GM19467 (cell line): ENCODE measurements around the gene PKIG.

Experiments used
- ATAC-seq: cut with Tn5 transposase; IDR thresholded peaks from one replicate; pipeline ENCODE4 v1.9.1; 2021; ENCODE audit warnings: mild to moderate bottlenecking, moderate library complexity; ENCODE audit not compliant: unreplicated experiment

The PKIG gene

GRCh38 chr20:44594730-44595129, 12.4 kb downstream of the PKIG start:
- ATAC-seq, result no peak

GRCh38 chr20:44596010-44596409, 13.6 kb downstream of the PKIG start:
- no peak for ATAC-seq

- no peak for ATAC-seq
Observed at GRCh38 chr20:44596876-44597275, 14.5 kb downstream of the PKIG start.

GRCh38 chr20:44597516-44597915, 15.1 kb downstream of the PKIG start:
- no peak for ATAC-seq

DNA sequence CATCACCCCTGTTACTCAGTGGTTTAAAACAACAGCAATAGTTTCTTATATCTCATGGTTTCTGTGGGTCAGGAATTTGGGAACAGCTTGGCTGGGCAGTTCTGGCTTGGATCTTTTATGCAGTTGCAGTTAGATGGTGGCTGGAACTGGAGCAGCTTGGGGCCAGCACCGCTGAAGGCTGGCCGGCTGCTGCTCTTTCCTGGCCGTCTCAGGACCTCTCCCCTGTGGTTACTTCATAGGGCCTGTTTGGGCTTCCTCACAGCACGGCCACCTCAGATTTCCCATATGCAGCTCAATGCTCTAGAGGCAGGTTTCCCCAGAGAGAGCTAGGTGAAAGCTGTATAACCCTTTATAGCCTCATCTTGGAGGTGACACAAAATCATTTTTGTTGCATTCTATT, 15.6 kb downstream of the PKIG start:
- no peak for ATAC-seq

DNA sequence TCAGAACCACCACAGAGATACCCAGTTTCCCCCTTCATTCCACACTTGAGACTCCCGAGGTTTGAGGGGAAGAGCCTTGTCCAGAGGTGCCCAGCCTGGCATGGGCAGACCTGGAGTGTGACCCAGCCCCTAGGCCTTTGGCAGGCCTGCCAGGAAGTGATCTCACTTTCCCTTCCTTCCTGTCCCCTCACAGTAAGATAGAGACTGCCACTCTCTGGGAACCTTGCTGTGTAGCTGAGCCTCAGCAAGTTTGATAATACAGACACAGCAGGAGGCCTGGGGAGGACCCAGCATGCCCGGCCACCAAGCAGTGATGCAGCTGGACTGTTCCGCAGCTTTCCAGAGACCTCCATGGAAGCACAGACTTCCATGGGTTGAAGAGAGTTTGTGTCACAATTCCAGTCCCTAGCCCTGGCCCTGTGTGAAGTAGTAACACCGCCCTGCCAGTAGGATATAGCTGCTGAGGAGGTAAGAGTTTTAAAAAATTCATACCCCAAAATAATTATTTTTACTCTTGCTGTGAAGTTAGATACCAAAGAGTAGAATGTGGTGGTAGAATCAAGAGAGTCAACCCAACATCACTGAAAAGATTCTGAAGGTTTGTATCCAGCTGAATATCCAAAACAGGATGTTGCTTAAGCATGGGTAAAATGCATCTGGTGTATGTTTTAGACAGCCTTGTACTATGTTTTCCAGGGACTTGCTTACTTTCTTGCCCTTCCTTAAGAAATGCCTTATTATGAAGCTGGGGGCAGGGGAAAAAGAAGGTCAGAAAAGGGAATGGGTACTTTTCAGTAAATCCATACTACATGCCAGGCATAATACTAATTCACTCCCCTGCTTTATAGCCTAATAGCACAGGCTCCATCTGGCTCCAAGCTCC, 16.3 kb downstream of the PKIG start:
- ATAC-seq, result no peak

DNA sequence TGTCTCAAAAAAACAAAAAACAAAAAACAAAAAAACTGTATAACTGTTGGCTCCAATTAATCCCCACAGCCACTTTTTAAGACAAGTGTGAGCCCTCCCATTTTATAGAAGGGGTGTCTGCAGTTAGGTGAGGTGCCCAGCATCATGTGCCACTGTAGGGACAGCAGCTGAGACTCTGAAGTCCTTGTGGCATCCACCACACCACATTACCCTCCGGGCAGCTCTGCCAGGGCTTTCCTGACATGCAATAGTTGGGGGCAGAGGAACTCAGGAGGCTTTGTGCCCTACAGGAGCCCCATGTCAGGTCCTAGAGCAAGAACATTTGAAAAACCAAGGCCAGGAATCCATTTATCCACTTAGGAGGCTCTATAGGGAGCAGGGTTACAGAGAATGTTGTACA, 17.3 kb downstream of the PKIG start:
- ATAC-seq, result no peak

DNA sequence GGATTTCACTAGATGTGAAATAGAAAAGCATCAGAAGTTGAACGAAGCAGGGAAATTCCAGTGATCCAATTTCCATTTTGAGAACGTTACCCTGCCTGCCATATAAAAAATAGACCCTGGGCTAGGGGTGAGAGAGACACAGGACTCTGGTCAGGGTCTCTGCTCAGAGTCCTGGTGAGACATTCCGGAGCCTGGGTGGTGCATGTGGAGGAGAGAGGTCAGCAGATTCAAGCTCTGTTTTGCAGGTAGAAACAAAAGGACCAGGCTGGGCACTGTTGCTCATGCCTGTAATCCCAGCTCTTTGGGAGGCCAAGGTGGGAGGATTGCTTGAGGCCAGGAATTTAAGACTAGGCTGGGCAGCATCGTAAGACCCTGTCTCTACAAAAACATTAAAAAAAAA, 17.9 kb downstream of the PKIG start:
- ATAC-seq, result no peak

DNA sequence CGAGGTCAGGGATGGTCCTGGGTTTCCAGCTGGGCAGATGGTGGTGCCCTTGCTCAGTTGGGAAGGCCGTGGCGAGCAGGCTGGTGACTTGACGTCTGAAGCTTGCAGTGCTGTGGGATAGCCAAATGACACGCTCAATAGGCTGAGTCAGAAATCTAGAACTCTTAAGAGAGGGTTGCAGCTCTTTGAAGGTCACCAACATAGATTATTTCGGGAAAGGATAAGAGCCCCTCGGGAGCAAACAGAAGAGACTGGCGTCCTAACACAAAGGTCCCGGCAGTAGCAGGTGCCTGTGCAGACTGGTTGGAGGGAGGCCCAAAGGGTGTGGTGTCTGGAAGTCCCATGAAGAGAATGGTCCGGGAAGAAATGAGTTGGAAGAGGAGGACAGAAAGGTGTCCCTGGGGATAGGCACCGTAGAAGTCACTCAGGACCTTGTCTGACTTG, 18.4 kb downstream of the PKIG start:
- no peak for ATAC-seq

- no peak for ATAC-seq
Observed at GRCh38 chr20:44601236-44601671, 18.9 kb downstream of the PKIG start.

DNA sequence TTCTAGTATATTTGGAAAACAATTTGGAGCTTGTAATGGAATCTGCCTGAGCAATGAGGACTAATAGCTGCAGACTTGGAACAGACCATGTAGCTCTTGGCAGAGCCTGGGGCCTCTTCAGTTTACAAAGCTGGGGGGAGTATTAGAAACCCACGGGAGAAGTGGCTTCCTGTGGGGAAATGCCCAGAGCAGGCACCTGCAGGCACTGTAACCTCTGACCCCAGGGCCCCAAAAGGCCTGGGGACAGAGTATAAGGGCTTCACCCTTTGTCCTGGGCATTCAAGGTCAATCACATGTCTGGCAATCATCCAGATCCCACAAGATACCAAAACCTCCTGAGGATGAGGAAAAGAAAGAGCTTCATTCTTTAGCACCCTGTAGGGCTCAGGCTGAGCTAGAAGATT, 19.4 kb downstream of the PKIG start:
- no peak for ATAC-seq

DNA sequence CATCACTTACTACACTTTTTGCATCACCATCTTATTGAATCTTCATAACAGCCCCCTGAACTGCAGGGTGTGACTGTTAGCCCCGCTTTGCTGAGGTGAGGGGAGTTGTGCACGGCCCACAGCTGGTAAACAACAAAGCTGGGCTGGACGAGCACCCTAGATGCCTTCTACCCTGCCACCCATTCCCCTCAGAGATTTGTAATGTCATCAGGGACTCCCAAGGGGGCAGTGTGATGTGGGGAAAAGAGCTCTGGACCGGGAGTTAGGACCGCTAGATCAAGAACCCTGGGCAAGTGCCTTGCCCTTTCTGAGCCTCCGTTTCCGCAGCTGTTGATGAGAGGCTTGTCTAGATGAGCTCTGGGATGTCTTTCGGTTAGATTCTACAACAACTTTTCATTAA, 20.9 kb downstream of the PKIG start:
- no peak for ATAC-seq

DNA sequence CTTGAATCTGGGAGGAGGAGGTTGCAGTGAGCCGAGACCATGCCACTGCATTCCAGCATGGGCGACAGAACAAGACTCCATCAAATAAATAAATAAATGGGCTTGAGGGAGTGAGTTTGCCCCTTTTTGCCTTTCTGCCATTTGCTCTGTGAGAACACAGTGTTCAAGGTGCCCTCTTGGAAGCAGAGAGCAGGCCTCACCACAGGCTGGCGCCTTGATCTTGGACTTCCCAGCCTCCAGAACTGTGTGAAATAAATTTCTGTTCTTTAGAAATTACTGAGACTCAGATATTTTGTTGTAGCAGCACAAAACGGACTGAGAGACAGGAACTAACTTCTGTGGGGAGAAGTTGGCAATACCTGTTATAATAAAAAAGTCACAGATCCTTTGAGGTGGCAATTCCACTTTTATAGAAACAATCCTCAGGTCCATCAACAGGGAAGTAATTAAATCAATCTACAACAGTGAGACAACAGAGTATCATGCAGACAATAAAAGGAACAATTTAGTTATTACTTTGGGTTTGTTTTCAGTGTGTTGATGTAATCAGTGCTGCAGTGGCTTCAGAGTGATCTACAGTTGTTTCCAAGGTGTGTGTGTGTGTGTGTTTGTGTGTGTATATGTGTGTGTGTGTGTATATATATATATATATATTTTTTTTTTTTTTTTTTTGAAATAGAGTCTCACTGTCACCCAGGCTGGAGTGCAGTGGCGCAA, 24.5 kb downstream of the PKIG start:
- ATAC-seq, result no peak

DNA sequence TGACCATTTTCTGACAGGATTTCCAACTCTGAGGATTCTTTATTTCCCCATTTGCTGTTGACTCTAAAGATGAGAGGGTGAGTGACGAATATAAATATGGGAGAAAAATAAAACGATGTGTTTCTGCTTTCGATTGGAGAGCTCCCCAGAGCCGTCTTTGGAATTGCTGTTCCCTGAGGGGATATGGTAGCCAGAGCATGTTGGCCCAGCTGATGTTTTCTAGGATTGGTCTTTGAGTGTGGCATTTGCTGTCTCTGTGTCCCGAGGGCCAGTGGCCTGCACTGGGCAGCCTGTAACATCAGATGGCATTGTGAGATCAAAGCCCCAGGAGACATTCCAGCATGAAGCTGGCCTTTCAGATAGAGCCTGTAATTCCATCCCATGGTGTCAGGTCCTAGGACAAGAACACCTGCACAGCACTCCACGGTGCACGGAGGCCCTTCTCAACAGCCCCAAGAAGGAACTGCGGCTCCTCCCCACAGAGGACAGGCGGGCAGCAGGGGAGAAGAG, 26.7 kb downstream of the PKIG start:
- ATAC-seq, result no peak

DNA sequence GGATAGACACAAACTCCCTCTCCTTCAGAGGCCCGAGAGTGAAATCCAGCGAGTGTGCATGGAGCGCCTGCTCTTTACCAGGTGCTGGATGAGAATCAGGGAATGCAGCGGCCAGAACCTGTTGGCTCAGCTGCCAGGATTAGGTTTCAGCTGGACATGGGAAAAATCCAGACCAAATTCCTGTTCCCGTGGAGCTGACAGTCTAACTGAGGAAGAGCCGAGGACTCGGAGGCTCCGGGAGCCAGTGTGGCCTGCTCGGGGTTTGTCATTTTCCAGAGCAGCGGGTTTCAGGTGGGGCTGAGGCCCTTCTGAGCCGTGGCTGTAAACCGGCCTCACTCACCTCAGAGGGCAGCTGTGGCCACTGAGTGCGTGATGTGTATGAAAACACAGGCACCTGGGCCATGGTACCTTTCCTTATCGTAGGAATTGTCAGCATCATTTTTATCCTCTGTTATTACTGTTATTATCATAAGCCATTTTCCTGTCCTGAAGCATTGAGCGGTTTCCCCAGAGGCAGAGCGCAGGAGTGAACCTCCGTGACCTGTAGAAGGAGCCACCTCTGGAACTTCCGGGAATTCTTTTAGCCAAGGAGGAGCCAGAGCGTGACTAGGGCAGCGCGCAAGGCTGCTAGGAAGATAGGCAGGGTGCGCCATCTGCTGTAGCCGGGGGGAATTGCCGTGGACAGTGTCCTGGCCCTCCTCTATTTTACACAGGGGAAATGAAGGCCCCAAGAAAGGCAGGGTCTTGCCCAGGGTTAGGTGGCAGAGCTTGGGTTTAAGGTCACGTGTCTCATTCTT, 27.3 kb downstream of the PKIG start:
- peak; percentile 74 for ATAC-seq

DNA sequence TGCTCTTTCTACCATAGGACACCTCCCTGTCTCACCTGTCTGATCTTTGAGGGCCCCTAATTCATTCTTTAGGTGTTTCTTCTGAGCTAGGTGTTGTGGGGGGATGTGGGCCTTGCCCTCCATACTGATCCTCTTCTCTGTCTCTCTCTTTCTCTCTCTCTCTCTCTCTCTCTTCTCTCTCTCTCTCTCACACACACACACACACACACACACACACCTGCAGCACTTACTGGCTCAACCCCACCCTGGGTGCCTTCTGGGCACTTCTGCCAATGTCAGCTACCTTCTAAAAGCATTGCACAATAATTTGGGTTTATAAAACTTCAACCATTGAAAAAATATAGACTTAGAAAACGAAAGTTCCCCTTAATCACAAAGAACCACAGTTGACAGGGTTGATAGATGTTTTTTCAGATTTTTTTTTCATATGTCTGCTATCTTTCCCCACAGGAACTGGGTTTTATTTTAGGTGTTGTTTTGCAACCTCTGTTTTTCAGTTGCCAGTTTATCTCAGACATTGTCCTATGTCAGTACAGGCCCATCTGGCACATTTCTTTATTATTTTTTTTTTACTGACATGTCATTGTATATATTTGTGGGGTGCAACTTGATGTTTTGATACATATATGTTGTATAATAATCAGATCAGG, 28.1 kb downstream of the PKIG start:
- ATAC-seq, result no peak

DNA sequence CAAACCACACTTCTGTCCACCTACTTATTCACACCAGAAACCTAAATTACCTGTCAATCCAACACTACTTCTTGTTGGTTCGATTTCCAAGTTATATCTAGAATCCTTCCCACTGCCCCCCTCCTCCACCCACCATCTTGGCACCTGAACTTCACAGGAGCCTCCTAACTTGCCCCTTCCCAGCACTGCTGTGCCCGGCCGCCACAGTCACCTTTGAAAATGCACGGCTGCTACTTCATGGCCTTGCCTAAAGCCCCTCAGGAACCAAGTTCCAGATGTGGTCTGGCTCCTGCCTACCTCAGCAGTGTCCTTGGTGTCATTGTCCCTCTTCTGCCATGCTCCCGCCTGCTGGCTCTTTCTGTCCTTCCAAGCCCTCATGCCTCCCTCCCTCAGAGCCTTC, 31.2 kb downstream of the PKIG start:
- no peak for ATAC-seq

DNA sequence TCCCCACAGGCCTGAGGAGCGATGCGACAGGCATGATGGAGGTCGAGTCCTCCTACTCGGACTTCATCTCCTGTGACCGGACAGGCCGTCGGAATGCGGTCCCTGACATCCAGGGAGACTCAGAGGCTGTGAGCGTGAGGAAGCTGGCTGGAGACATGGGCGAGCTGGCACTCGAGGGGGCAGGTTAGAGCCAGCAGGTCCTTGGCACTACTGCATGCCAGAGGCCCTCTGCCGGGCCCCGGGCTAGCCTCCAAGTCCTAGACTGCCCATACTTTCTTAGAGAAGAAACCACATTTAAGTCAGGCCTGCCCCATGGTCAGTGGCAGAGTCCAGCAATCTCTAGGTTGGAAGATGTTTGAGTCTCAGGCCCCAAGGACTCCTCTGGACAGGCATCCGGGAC, 32.1 kb downstream of the PKIG start:
- no peak for ATAC-seq

- no peak for ATAC-seq
Observed at GRCh38 chr20:44615169-44615791, 32.9 kb downstream of the PKIG start.

DNA sequence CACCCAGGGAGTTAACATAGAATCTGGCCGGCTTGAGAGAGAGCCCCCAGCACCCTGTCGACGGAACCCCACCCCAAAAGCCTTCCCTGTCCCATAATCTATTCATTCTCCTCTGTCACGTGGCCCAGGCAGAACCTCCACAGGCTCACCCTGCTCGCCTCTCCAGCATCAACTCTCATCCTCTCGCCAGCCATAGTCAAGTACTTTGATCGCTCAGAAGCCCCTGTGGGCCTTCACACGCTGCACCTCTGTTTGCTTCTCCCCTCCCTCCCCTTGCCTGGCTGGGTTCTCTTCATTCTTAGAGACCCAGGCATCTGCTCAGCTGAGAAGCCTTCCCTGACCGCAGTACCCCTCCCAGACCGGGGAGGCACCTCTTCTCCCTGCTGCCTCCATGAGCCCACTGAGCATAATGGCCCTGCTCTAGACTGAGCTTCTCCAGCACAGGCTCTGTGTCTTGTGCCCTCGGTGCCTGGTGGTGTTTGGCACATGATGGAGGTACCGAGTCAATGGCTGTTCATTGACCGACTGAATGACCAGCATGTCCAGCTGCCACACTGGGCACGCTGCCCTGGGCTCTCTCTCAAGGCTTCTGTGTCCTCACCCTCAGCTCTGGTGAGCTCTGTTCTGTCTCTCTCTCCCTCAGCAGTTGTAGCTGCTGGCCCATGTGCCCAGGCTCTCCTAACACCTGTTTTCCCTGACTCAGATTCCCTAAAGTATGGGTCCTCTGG, 33.7 kb downstream of the PKIG start:
- no peak for ATAC-seq
